ENCODE data around the gene PRDM2. TPM values are rescaled to one million over a fixed set of nuclear protein-coding genes. Genes with fewer than 3 reads are reported as not detected.

Gene PRDM2
- total RNA-seq, 4 donors from 2014 or later = 54.4 to 99.1 (median 63.1) TPM

- H3K27me3 ChIP-seq = no peaks in the 10 kb centered on the region
- no peaks in the 10 kb centered on the region for H3K9me3 ChIP-seq
- peak overlapping the region; percentile 79 for H3K27ac ChIP-seq
- H3K4me1 ChIP-seq = peaks cover 44% of the 10 kb centered on the region
- H3K4me3 ChIP-seq = no peak overlapping the region
- TF ChIP-seq POLR2AphosphoS5 (IDR thresholded peaks at IDR 0.05) = peak in 1 of 3 donors; percentile 33
- TF ChIP-seq, protein P1, sequence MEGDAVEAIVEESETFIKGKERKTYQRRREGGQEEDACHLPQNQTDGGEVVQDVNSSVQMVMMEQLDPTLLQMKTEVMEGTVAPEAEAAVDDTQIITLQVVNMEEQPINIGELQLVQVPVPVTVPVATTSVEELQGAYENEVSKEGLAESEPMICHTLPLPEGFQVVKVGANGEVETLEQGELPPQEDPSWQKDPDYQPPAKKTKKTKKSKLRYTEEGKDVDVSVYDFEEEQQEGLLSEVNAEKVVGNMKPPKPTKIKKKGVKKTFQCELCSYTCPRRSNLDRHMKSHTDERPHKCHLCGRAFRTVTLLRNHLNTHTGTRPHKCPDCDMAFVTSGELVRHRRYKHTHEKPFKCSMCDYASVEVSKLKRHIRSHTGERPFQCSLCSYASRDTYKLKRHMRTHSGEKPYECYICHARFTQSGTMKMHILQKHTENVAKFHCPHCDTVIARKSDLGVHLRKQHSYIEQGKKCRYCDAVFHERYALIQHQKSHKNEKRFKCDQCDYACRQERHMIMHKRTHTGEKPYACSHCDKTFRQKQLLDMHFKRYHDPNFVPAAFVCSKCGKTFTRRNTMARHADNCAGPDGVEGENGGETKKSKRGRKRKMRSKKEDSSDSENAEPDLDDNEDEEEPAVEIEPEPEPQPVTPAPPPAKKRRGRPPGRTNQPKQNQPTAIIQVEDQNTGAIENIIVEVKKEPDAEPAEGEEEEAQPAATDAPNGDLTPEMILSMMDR (IDR thresholded peaks at IDR 0.05) = no peak
- WGBS = 39% methylated on average over 4 of the region's 4 CpGs
- peak in 1 of 2 donors; percentile 71 for DNase-seq (ENCODE audit: low spot score in 2 of 2)
- H3K36me3 ChIP-seq = no peaks in the 10 kb centered on the region
Observed at GRCh38 chr1:13662493-13662892, 37.5 kb upstream of the PRDM2 start.

DNA sequence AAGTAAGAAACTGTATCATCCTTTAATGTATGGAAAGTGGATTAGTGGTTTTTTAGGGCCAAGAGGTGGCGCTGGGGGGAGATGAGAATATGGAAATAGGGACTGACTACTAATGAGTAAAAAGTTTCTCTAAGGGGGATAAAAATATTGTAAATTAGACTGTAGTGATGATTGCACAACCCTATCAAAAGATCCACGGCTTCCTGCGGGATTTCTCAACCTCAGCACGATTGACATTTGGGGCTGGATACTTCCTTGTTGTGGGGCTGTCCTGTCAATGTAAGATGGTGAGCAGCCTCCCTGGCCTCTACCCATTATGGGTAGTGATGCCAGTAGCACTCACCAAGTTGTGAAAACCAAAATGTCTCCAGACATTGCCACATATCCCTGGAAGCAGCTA lies 36.0 kb upstream of the PRDM2 start:
- Histone ChIP-seq H3K36me3 (no peaks in the 10 kb centered on the region), H3K27ac (peak overlapping the region; percentile 74), H3K9me3 (no peaks in the 10 kb centered on the region), H3K4me3 (no peak overlapping the region), H3K27me3 (no peaks in the 10 kb centered on the region), H3K4me1 (peaks cover 44% of the 10 kb centered on the region)
- no peak for TF ChIP-seq POLR2AphosphoS5 (IDR thresholded peaks at IDR 0.05)
- TF ChIP-seq, protein P1 (IDR thresholded peaks at IDR 0.05) = no peak
- TF ChIP-seq POLR2A (IDR thresholded peaks at IDR 0.05) = no peak
- no peak for TF ChIP-seq EP300 (IDR thresholded peaks at IDR 0.05)
- DNase-seq (ENCODE audit: low spot score in 2 of 2) = no peak
- 34% methylated on average over 4 of the region's 4 CpGs for WGBS

DNA sequence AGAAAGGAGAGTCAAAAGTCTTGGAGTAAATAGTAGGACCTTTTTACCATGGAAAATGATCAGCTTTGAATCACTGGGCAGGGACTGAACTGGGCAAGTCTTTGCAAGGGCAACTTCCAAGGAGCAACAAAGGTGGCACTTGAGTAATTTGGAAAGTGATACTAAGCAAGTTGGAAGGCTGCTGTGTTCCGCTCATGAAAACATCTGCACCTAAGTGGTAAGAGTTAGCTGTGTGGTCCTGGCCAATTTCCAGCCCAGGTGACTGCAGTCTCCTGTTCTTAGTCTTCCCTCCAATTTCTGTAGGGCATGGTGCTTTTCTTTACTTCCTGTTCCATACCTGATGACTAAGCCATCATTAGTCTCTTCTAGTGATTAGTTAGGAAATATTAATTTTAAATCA lies 35.5 kb upstream of the PRDM2 start:
- no peak for DNase-seq (ENCODE audit: low spot score in 2 of 2)
- H3K4me1 ChIP-seq = peaks cover 44% of the 10 kb centered on the region
- H3K27me3 ChIP-seq = no peaks in the 10 kb centered on the region
- H3K36me3 ChIP-seq = no peaks in the 10 kb centered on the region
- TF ChIP-seq, protein P1 (IDR thresholded peaks at IDR 0.05) = no peak
- TF ChIP-seq EP300 (IDR thresholded peaks at IDR 0.05) (no peak), POLR2A (IDR thresholded peaks at IDR 0.05) (no peak), POLR2AphosphoS5 (IDR thresholded peaks at IDR 0.05) (no peak)
- WGBS = 67% methylated on average over 1 of the region's 1 CpG
- no peak overlapping the region for H3K4me3 ChIP-seq
- H3K9me3 ChIP-seq = no peaks in the 10 kb centered on the region
- H3K27ac ChIP-seq = peak overlapping the region; percentile 74

- H3K27ac ChIP-seq = no peak overlapping the region
- no peaks in the 10 kb centered on the region for H3K36me3 ChIP-seq
- no peaks in the 10 kb centered on the region for H3K9me3 ChIP-seq
- H3K27me3 ChIP-seq = no peaks in the 10 kb centered on the region
- DNase-seq (ENCODE audit: low spot score in 2 of 2) = no peak
- 86% methylated on average over 5 of the region's 5 CpGs for WGBS
- peaks cover 43% of the 10 kb centered on the region for H3K4me1 ChIP-seq
- TF ChIP-seq POLR2AphosphoS5 (IDR thresholded peaks at IDR 0.05) (no peak), POLR2A (IDR thresholded peaks at IDR 0.05) (no peak), EP300 (IDR thresholded peaks at IDR 0.05) (no peak)
- TF ChIP-seq, protein P1 (IDR thresholded peaks at IDR 0.05) = no peak
- no peak overlapping the region for H3K4me3 ChIP-seq
Observed at GRCh38 chr1:13666317-13666716, 33.7 kb upstream of the PRDM2 start.

DNA sequence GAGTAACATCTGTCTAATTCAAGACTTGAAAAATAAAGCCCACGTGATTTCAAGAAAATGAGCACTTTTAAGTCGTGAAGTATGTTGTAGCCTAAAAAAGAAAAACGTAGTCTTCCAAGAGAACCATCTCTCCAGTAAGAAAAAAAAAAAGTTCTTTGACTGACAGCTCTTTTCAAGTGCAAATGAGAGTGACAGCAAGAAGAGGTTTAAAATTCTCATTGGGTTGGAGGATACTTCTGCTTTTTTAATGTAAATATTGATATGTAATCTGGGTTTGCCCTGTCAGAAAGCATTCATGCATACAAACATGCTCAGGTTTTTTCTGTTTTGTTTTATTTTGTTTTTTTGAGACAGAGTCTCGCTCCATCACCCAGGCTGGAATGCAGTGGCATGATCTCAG lies 32.3 kb upstream of the PRDM2 start:
- Histone ChIP-seq H3K36me3 (no peaks in the 10 kb centered on the region), H3K27ac (no peak overlapping the region), H3K4me1 (peaks cover 31% of the 10 kb centered on the region), H3K4me3 (no peak overlapping the region), H3K27me3 (no peaks in the 10 kb centered on the region), H3K9me3 (no peaks in the 10 kb centered on the region)
- 87% methylated on average over 4 of the region's 4 CpGs for WGBS
- DNase-seq (ENCODE audit: low spot score in 2 of 2) = no peak
- no peak for TF ChIP-seq POLR2AphosphoS5 (IDR thresholded peaks at IDR 0.05)
- TF ChIP-seq EP300 (IDR thresholded peaks at IDR 0.05) = no peak
- no peak for TF ChIP-seq POLR2A (IDR thresholded peaks at IDR 0.05)
- TF ChIP-seq, protein P1 (IDR thresholded peaks at IDR 0.05) = no peak

Measured in suprapubic skin (tissue), 4 donors.